ENCODE measurements around the gene IPO7.

The IPO7 gene

GRCh38 chr11:9461063-9461759 lies 76.8 kb downstream of the IPO7 start:
- Mint-ChIP-seq H3K4me3 (peak overlapping the region; percentile 99), H3K36me3 (ENCODE audit: low read depth) (peaks cover 28% of the 10 kb centered on the region), H3K27me3 (ENCODE audit: low read depth, poor library complexity) (peaks cover 3% of the 10 kb centered on the region), H3K27ac (peak overlapping the region; percentile 100), H3K4me1 (peaks cover 24% of the 10 kb centered on the region), H3K9me3 (no peaks in the 10 kb centered on the region)
- DNase-seq: peak; percentile 78
- TF ChIP-seq CTCF (IDR thresholded peaks at IDR 0.05): no peak

DNA sequence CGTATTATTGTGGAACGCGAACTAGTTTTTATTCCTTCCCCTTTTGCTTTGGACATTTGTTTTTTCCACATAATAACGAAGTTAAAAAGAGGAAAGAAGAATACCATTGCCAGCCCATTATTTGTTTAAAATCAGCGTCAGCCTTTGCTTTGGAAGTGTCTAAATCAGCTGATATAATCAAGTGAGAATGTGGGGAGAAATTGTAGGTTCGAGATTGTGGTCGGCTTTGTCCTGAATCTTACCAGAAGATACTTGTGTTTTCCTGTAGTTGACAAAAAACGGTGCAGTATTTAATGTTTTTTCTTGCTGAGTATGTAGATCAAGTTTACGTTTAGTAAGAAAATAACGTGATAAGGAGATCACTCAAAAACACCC lies 77.3 kb downstream of the IPO7 start:
- H3K4me3 Mint-ChIP-seq: peak overlapping the region; percentile 99
- H3K36me3 Mint-ChIP-seq (ENCODE audit: low read depth): peaks cover 32% of the 10 kb centered on the region
- peaks cover 24% of the 10 kb centered on the region for H3K4me1 Mint-ChIP-seq
- no peaks in the 10 kb centered on the region for H3K9me3 Mint-ChIP-seq
- DNase-seq: no peak
- TF ChIP-seq CTCF (IDR thresholded peaks at IDR 0.05): no peak
- peaks cover 3% of the 10 kb centered on the region for H3K27me3 Mint-ChIP-seq (ENCODE audit: low read depth, poor library complexity)
- H3K27ac Mint-ChIP-seq: peak overlapping the region; percentile 98

DNA sequence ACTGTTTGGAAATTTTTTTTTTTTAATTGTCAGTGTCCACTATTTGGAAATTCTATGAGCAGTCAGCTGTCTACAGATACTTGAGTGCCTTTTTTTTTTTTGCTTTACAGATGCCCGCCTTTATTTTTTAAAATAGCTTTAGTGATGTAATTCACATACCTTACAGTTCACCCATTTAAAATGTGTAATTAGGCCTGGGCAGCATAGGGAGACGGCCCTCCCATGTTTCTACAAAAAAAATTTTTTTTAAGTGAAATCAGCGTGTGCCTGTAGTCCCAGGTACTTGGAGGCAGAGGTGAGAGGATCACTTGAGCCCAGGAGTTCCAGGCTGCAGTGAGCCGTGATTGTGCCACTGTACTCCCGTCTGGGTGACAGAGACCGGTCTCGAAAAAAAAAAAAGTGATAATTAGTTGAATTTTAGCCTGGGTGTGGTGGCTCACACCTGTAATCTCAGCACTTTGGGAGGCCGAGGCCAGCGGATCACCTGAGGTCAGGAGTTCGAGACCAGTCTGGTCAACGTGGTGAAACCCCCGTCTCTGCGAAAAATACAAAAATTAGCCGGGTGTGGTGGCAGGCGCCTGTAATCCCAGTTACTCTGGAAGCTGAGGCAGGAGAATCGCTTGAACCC lies 77.8 kb downstream of the IPO7 start:
- no peak for TF ChIP-seq CTCF (IDR thresholded peaks at IDR 0.05)
- DNase-seq: no peak
- Mint-ChIP-seq H3K9me3 (no peaks in the 10 kb centered on the region), H3K27ac (peak overlapping the region; percentile 98), H3K36me3 (ENCODE audit: low read depth) (peaks cover 36% of the 10 kb centered on the region), H3K4me3 (peak overlapping the region; percentile 99), H3K4me1 (peaks cover 24% of the 10 kb centered on the region), H3K27me3 (ENCODE audit: low read depth, poor library complexity) (peaks cover 3% of the 10 kb centered on the region)

GRCh38 chr11:9462806-9463537 lies 78.5 kb downstream of the IPO7 start:
- DNase-seq: no peak
- TF ChIP-seq CTCF (IDR thresholded peaks at IDR 0.05): no peak
- Mint-ChIP-seq H3K4me1 (peaks cover 24% of the 10 kb centered on the region), H3K36me3 (ENCODE audit: low read depth) (peaks cover 39% of the 10 kb centered on the region), H3K27ac (peak overlapping the region; percentile 85), H3K9me3 (no peaks in the 10 kb centered on the region), H3K27me3 (ENCODE audit: low read depth, poor library complexity) (peaks cover 3% of the 10 kb centered on the region), H3K4me3 (peak overlapping the region; percentile 99)

DNA sequence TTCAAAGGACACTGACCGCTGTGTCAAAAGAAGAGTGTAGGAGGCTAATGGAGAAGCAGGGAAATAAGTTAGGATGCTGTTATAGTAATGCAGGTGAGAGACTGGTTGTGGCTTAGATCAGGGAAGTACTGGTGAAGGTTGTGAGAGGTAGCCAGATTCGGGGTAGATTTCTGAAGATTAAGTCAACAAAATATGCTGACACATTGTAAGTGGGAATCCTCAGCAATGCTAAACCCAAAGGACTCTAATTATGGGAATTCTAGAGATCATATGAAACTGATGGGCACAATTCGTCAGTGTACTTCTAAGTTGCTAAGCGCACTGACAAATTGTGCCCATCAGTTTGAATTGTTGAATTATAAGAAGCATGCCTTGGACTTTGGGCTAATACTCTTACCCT lies 86.3 kb downstream of the IPO7 start:
- H3K4me3 Mint-ChIP-seq: no peak overlapping the region
- no peaks in the 10 kb centered on the region for H3K4me1 Mint-ChIP-seq
- H3K27ac Mint-ChIP-seq: peak overlapping the region; percentile 12
- no peak for TF ChIP-seq CTCF (IDR thresholded peaks at IDR 0.05)
- H3K9me3 Mint-ChIP-seq: no peaks in the 10 kb centered on the region
- peaks cover 58% of the 10 kb centered on the region for H3K36me3 Mint-ChIP-seq (ENCODE audit: low read depth)
- H3K27me3 Mint-ChIP-seq (ENCODE audit: low read depth, poor library complexity): no peaks in the 10 kb centered on the region
- no peak for DNase-seq

Data from nephron progenitor cell (in vitro differentiated cells).